GM21423 (cell line): ENCODE data around the gene LMCD1.

Experiments used
- ATAC-seq: cut with Tn5 transposase; IDR thresholded peaks from one replicate; pipeline ENCODE4 v1.9.1; 2021; ENCODE audit warnings: mild to moderate bottlenecking, moderate library complexity; ENCODE audit not compliant: unreplicated experiment

Gene LMCD1

DNA sequence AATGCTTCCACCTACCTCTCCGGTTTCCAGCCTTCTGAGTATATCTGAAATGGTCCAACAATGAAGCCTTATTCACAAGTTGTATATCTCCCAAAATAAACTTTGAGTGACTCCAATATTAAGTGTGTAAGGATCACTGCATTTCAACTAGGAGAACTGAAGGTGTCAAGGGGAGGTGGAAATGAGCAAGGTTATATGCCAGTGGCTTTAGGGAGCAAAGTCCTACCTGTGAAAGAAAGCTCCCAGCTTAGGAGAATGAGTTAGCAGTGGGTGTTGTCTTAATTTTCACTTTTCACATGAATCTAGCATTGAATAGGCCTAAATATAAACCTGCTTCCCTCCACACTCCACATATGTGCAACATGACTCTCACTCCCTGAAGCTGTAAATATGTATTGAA, 29.0 kb downstream of the LMCD1 start:
- ATAC-seq = no peak

DNA sequence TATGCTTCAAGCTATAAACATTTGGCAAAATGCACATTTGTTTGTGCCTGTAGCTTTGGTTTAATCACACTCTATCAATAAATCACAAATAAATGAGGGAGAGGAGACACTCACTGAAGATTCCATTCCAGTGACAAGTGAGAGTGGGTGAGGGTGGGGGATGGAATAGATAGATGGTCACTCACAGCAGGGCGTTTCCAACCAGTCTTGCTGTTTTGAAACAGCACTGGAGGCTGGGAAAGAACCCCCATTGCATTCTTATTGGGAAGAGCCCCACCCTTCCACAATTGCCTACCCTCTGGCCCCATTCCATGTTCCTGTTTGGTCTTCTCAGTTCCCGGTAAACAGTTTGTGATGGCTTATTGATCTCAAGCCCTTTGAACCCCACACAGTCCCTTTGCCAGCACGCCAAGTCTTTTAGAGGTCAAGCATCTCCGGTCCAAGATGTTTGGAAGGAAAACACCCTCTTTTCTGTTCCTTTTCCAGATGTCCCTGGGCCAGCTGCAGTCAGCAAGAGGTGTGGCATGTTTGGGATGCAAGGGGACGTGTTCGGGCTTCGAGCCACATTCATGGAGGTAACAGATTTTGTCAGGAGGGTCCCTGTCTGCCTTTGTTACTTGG, 30.7 kb downstream of the LMCD1 start:
- no peak for ATAC-seq

DNA sequence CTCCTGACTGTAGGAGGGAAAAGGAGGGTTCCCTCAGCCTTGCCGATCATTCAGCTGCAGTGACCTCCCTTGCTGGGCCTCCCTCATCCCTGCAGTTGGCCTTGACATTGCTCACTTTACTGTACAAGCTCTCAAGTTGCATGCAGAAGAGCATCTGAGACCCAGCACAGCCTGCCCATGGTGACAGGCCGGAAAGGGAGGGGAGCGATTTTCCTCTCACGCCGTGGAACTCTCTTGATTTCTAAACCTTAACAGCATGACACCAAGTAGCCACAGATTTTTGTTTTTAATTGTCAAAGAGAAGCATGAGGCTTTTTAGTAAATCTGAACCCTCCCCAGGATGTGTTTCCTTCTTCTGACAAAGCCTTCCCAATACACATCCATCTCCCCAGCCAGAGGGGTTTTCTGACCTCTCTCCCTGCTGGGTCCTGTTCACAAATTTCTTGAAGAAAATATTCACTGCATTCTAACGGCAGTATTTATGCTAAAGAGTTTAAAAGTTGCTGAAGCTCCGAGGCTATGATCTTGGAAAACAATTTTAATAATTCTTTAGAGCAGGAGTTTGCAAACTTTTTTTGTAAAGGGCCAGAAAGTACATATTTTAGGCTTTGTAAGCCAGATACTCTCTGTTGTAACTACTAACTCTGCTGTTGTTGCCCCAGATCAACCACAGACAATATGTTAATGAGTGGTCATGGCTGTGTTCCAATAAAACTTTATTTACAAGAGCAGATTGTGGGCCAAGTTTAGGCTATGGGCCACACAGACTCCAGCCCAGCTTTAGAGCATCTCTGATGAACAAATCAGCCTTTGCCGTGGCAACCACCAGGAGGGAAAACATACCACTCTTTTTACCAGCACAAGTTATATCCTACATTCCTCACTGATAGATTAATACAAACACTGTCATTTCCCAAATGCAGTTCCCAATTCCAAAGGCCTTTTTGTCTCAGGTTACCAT, 34.8 kb downstream of the LMCD1 start:
- ATAC-seq = no peak

DNA sequence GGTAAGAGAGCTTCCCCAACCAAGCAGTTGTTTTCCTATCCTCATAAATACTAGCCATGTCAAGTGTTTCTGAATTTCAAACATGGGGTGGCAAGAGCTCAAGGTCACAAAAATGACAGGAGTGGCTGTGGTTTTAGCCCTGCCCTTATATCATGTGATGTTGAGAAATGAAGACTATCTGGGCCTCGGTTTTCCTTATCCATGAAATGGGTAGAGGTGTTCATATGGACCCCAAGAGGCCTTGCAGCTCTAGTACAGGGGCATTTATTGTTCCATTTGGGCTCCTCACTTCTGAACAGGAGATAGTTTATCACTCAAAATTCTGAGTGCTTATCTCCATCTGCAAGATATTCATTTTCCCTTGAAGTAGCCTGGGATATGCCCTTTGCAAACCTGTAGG, 35.8 kb downstream of the LMCD1 start:
- ATAC-seq = no peak

DNA sequence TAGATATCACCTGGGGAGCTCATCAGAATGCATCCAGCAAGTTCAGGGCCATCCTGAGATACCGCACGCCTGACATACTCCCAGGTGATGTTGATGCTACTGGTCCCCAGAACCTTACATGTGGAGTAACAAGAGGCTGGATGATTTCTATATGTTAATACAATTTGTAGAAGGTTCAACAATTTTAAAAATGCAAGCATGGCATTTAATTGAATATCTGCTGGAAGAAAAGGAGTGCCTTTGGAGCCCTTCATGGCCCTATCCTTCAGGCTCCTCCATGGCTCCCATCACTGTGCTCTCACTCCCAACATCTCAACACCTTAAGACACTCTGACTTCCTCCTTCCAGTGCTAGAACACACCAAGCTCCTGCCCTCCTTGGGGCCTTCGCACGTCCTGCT, 36.6 kb downstream of the LMCD1 start:
- no peak for ATAC-seq

DNA sequence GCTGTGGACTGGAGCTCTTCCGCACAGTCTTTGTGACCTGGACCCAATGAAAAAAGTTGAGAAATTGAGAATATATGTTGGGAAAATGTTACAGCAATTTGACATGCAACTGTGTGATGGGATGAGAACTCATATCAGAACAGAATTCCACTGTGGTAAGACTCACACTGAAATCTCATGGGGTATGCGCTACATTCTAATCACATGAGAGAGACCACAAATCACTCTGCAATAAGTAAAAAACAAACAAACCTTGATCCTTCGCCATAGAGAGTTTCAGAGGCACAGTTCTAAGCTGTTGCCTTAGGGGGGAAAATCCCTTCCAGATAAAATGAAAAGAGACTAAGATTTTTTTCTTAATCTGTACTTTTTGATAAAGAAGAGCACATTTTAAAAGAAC, 37.3 kb downstream of the LMCD1 start:
- no peak for ATAC-seq

DNA sequence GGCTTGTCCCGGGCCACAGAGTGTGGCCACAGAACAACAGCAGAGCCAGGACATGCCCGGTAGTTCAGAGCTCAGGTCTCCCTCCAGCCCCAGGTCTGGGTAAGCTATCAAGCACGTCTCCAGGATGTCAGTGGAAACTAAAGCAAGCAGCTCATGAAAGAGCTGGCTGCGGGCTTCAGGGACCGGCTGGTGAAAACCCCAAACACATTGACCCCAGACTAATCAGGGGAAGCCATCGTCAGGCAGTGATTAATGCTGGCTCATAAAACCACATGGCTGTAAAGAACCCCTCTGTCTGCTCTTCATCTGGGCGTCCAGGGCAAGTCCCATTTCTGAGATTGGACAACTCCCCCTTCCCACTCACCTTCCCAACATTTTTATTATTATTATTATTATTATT, 37.8 kb downstream of the LMCD1 start:
- no peak for ATAC-seq

DNA sequence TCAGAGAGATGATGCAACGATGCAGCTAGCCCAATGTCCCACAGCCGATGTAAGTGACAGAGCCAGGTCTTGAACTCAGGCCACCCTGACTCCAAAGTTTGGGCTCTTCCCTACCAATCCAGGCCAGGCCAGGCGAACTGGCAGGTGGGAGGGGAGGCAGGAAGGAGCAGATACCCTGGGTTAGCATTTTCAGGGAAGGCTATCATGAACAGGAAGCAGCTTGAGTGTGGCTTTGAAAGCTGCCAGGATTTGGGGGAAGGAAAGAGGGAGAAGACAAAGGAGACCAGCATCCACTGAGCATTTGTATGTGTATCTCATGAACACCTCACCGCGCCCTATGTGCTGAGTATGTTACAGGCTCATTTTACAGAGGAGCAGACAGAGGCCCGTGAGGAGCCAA, 38.8 kb downstream of the LMCD1 start:
- ATAC-seq = no peak

DNA sequence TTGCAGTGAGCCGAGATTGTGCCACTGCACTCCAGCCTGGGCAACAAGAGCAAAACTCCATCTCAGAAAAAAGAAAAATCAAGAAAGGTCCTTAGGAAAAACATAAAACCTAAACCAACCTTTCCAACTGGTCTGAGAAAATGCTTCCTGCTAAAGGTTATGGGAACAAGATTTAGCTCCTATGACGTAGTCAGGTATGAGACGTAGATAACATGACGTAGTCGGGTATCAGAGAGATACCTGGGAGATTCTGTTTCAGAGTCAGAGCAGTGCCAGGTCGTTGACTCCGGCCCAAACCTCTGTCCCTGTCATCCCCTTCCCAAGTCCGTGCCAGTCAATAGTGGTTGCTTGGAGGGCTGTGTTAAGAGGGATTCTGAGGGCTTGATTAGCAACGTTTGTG, 39.9 kb downstream of the LMCD1 start:
- ATAC-seq = no peak

DNA sequence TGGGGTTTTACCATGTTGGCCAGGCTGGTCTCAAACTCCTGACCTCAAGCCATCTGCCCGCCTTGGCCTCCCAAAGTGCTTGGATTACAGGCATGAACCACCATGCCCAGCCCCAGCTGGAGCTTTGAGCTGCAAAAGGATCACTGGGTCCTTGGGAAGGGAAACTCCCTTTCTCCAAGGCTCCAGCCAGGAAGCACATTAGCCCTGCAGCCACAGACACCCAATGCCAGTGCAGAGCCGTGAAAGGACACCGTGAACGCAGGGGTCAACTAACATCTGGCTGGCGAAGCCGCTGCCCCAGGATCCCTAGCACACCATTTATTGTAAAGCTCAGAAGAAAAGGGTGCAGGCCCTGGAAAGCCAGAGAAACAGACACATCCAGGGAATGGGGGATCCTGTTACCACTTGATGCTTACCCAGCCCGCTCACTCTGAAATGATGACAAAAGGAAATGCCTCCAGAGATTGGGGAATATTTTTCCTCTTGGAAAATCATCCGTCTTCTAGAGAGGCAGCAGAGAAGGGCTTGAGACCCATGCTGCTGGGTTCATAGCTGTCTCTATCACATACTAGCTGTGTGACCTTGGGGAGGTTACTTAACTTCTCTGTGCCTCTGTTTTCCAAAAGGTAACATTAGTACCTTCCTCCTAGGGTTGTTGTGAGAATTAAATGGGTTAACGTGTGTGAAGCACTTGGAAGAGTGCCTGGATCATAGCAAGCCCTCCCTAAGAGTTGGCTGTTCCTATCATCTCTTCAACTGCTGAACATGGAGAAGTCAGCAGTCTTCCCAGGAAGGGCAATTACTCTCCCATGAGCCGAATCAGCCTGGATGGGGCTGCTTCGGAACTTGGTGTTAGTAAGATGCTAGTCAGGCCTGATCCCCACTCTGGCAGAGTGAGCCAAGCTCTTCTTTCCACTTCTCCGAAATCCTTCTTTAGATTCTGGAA, 40.8 kb downstream of the LMCD1 start:
- no peak for ATAC-seq

DNA sequence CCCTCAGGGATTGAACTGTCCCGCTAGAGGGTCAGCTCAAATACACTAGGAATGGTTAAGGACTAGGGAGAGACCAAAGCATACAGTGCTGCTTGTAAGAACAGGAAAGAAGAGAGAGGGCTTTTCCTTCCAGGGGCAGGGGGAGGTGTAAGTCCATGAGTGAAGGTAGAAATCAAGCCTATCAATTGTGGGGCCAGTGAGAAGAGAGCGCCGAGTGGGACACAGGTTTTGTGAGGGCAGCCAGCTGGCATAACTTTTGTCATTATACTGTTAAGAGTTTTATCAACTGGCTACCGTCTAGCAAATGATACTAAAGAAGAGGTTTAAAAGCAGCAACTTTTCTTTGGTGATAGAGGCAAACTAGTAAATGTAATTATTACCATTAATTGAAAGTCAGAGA, 45.0 kb downstream of the LMCD1 start:
- ATAC-seq = no peak

DNA sequence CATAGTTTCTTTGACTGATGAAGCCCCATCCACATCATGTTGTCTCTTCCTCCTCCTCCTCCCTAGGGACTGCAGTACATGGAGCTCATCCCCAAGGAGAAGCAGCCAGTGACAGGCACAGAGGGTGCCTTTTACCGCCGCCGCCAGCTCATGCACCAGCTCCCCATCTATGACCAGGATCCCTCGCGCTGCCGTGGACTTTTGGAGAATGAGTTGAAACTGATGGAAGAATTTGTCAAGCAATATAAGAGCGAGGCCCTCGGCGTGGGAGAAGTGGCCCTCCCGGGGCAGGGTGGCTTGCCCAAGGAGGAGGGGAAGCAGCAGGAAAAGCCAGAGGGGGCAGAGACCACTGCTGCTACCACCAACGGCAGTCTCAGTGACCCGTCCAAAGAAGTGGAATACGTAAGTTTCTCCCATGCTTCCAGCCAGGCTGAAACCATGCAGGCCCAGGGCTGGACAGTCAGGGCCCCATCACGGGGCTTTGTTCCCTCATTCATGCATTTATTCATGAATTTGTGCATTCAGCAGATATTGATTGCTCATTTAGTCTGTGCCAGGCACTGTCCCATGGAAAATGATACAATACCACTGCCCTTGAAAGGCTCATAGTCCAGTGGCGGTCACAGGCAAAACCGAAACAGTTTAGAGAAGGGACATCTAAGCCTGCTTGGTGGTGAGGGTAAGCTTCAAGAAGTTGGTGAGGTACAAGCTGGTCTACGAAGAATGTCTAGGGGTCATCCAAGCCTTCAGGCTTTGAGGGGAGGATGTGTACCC, 47.1 kb downstream of the LMCD1 start:
- ATAC-seq = no peak

DNA sequence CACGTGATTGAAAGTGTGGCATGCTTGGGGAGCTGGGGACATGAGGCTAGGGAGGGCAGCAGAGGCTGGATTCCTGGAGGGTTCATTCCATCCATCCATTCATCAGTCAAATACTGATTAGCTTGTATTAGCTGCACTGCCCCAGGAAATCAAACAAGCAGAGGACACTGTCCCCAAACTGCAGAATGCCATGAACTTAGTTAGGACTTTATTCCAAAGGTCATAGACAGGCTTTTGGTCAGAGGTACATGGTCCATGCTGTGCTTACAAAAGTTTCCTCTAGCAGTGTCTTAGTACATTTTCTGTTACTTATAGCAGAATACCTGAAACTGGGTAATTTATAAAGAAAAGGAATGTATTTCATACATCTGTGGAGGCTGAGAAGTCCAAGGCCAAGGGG, 47.7 kb downstream of the LMCD1 start:
- no peak for ATAC-seq

DNA sequence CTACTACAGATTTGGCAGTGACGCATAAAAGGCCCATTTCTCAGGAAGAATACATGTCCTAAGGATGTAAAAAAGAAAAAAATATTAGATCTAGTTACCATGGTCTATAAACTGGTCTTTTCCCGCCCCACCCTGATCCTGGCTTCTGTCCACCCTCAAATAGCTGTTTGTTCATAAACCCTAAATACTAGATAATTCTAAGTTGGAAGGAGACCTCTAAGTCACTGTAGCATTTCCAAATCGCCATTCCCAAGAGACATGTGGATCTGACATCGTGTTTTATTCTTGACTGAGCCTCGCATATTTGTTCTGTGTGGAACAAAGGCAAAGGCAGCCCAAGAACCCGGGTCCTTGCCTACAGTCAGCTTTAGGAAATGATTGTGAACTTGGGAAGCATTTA, 49.0 kb downstream of the LMCD1 start:
- ATAC-seq = no peak

DNA sequence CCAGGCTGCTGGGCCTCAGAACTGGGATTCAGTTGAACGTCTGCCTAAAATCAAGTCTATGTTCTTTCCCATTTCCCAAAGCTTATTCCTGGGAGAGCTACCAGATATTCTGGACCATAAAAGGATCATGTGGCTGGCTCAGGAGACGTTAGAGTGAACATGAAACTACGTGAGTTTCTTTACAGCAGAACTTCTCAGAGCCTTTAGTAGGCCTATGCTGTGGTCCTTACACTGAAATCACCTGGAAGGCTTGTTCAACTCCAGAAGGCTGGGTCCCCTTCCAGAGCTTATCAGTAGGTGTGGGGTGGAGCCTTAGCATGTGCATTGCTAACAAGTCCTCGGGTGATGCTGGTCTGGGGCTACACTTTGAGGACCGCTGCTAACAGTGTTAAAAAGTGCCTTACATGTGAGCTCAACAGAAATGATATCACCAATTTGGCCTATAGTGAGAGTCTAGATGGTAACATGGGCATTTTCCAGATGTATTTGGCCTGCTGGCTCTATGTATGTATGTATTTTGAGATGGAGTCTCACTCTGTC, 50.7 kb downstream of the LMCD1 start:
- no peak for ATAC-seq

DNA sequence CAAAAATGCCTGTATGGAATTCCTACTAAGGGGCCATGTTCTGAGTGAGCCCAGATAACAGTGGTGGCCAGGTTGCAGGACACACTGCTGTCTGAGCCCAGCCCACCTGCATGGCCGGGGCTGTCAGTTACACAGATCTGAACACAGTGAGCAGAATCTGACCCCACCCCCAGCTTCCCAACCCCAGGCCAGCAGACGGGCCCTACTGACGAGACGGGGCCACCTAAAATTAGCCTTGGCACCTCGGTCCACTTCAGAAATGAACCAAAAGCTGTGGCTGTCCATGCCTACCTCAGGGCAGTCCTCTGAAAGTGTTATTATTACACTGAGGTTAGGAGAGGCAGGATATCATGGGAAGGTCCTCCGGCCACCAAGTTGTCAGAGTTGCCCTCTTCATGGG, 51.8 kb downstream of the LMCD1 start:
- ATAC-seq = no peak

DNA sequence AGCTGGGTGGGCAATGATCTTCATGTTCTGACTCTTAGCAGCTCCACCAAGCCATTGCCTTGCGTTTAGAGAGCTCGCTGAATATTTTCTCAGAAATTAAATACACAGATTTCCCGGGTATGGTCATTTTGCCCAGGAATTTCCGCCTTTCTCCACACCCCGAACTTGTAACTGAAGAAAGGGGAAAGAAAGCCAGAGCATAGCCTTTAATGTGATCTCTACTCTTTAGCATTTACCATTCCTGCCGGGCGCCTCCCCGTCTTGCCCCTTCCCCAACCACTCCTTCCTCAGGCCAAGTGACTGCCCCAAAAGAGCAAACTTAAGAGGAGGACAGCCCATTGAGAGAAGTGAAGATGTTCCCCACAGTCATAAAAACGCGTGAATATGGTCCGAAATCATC, 53.1 kb downstream of the LMCD1 start:
- no peak for ATAC-seq

DNA sequence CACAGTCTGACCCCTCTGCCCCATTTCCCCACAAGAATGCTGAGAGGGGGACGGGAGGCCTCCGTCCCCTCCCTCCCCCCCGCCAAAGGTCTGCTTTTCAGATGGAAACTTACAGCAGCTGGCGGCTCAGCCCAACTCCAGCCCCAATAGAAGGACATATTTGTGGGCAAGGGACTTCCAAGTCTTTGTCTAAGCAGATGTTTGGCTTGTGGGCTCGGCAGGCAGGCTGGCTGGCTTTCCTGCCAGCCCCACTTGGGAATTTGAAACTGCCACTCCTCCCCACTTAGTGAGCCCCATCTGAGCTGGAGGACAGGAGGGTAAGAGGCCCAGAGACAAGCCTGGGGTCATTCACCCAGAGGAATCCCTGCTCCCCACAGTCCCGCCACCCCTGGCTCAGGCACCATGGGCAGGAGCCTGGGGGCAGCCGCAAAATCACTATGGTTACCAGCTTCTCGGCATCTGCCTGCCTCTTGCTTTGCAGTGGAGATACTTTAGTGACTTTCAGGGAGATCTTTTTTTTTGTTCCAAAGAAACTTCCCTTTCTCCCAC, 53.6 kb downstream of the LMCD1 start:
- no peak for ATAC-seq

DNA sequence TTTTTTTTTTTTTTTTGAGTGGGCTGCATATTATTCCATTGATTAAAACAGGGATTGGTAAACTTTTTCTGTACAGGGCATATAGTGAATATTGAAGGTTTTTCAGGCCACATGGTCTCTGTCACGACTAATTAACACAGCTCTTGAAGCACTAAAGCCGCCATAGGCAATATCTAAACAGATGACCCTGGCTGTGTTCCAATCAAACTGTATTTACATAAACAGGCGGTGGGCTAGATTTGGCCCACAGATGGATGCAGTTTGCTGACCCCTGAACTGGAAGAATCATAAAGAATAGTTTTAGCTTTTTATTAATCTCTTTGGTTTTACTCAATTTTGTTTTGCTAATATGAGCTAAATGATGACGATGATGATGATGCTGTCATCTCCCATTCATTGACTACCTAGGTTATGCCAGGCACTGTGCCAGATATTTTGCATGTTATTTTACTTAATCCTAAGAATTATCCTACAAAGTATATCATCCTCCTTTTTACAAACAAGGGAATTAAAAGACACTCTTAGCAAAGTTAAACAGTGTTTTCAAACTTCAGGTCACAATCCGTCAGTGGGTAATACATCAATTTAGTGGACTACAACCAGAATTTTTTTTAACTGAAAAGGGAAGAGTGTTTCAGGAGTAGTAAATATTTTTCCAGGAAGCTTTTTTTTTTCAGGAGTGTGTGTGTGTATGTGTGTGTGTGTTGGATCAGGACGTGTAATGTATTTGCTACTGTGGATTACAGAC, 54.3 kb downstream of the LMCD1 start:
- no peak for ATAC-seq
